H1 (cell line): Measurements from ENCODE around the gene ZNF423. TPM values are rescaled to one million over a fixed set of nuclear protein-coding genes. Genes with fewer than 3 reads are reported as not detected.

Experiments used
- CTCF ChIA-PET: fragments of 300-600 bp; sonication (Branson Sonifier 250); formaldehyde crosslinking; loops from one replicate; lab custom pipeline; 2021; ENCODE audit not compliant: partially characterized antibody; lab: Charles Lee
- POLR2A ChIA-PET: fragments of 300-600 bp; sonication (Branson Sonifier 250); formaldehyde crosslinking; loops from one replicate; lab custom pipeline; 2021; ENCODE audit warnings: inconsistent platforms; ENCODE audit not compliant: partially characterized antibody; lab: Charles Lee
- DNase-seq, 2 experiments: peaks; one replicate each; pipeline versions ENCODE4 v3.0.0 to v3.0.0-alpha.2; 2010 to 2022; ENCODE audit warnings: low spot score in 2 of 2, low read depth in 1 of 2, mixed read lengths in 1 of 2
- FAIRE-seq: peaks from 2 replicates; lab custom pipeline; 2011; peaks lifted over from hg19 to GRCh38; lab: Jason Lieb, UNC
- H2AFZ ChIP-seq: 2 replicates; pipeline ENCODE4 v1.8.1; 2012; ENCODE audit warnings: low read length, inconsistent platforms
- H2AK5ac ChIP-seq: 2 replicates; pipeline ENCODE4 v1.6.1; 2013; ENCODE audit warnings: low read depth, low read length
- H2BK120ac ChIP-seq: replicated peaks from 2 replicates; pipeline ENCODE3; 2013; ENCODE audit warnings: low read depth, low read length, inconsistent platforms
- H2BK12ac ChIP-seq: 2 replicates; pipeline ENCODE4 v1.6.1; 2013; ENCODE audit warnings: low read depth, low read length
- H2BK15ac ChIP-seq: 2 replicates; pipeline ENCODE4 v1.6.1; 2013; ENCODE audit warnings: low read length
- H2BK20ac ChIP-seq: 2 replicates; pipeline ENCODE4 v1.6.1; 2013; ENCODE audit warnings: low read length
- H2BK5ac ChIP-seq: 2 replicates; pipeline ENCODE4 v1.6.1; 2013; ENCODE audit warnings: low read depth, low read length
- H3K14ac ChIP-seq: 2 replicates; pipeline ENCODE4 v1.6.1; 2013; ENCODE audit warnings: inconsistent platforms; ENCODE audit not compliant: insufficient read length
- H3K18ac ChIP-seq: 2 replicates; pipeline ENCODE4 v1.6.1; 2013; ENCODE audit warnings: low read length; ENCODE audit errors: extremely low read depth
- H3K23ac ChIP-seq: 2 replicates; pipeline ENCODE4 v1.6.1; 2013; ENCODE audit warnings: inconsistent platforms; ENCODE audit not compliant: insufficient read length
- H3K23me2 ChIP-seq: 2 replicates; pipeline ENCODE4 v1.6.1; 2013; ENCODE audit warnings: low read depth, low read length
- H3K27ac ChIP-seq: 2 replicates; pipeline ENCODE4 v1.6.1; 2011; ENCODE audit warnings: low read depth, low read length, inconsistent platforms
- H3K27me3 ChIP-seq, 4 experiments: replicated peaks in 1 of 4; 1 replicate in 1 of 4; 2 replicates in 3 of 4; pipeline versions ENCODE4 v1.6.1 to v1.8.1; 2011 to 2013; ENCODE audit warnings: low read length in 3 of 4, mild to moderate bottlenecking in 3 of 4, inconsistent platforms in 2 of 4, mixed read lengths in 2 of 4, moderate library complexity in 1 of 4; ENCODE audit not compliant: control insufficient read depth in 3 of 4, insufficient read depth in 3 of 4; ENCODE audit errors: extremely low read depth in 1 of 4
- H3K36me3 ChIP-seq, 4 experiments: 2 replicates each; pipeline versions ENCODE4 v1.6.1 to v1.8.1; 2011 to 2013; ENCODE audit warnings: mild to moderate bottlenecking in 4 of 4, low read length in 3 of 4, moderate library complexity in 2 of 4, control low read depth in 1 of 4, inconsistent platforms in 1 of 4; ENCODE audit not compliant: insufficient read depth in 4 of 4, control insufficient read depth in 2 of 4
- H3K4ac ChIP-seq: replicated peaks from 2 replicates; pipeline ENCODE3; 2013; ENCODE audit warnings: low read length, low read depth, mixed read lengths, inconsistent platforms; ENCODE audit not compliant: insufficient read length
- H3K4me1 ChIP-seq, 4 experiments: replicated peaks in 1 of 4; 1 replicate in 1 of 4; 2 replicates in 3 of 4; pipeline versions ENCODE4 v1.6.1 to v1.8.1; 2011 to 2013; ENCODE audit warnings: low read length in 3 of 4, inconsistent platforms in 2 of 4, mixed read lengths in 1 of 4; ENCODE audit not compliant: insufficient read depth in 4 of 4, control insufficient read depth in 3 of 4
- H3K4me2 ChIP-seq, 2 experiments: 2 replicates each; pipeline versions ENCODE4 v1.6.1 to v1.8.1; 2011 to 2013; ENCODE audit warnings: low read depth in 2 of 2, low read length in 2 of 2, control low read depth in 1 of 2, inconsistent platforms in 1 of 2, mild to moderate bottlenecking in 1 of 2; ENCODE audit not compliant: insufficient read depth in 1 of 2
- H3K4me3 ChIP-seq, 4 experiments: fragments of 200-600, 300-600 bp in 1 of 4; sonication (generic), shearing (Covaris generic), sonication (Bioruptor Twin) in 1 of 4; 2 replicates each; pipeline versions ENCODE4 v1.5.1 to v1.8.1; 2011 to 2016; ENCODE audit warnings: low read length in 4 of 4, low read depth in 3 of 4, control low read depth in 2 of 4, inconsistent platforms in 2 of 4, mild to moderate bottlenecking in 2 of 4, mixed read lengths in 1 of 4, moderate library complexity in 1 of 4; ENCODE audit not compliant: insufficient read depth in 2 of 4; ENCODE audit errors: extremely low read depth in 1 of 4
- H3K56ac ChIP-seq: replicated peaks from 2 replicates; pipeline ENCODE3; 2013; ENCODE audit warnings: low read depth, mild to moderate bottlenecking, mixed read lengths, low read length, inconsistent platforms; ENCODE audit not compliant: insufficient read length
- H3K79me1 ChIP-seq: 2 replicates; pipeline ENCODE4 v1.6.1; 2013; ENCODE audit warnings: low read depth, low read length, control low read depth
- H3K79me2 ChIP-seq, 2 experiments: 2 replicates each; pipeline versions ENCODE4 v1.6.1 to v1.8.1; 2012 to 2013; ENCODE audit warnings: low read length in 2 of 2, mild to moderate bottlenecking in 2 of 2, inconsistent platforms in 1 of 2; ENCODE audit not compliant: insufficient read depth in 2 of 2, control insufficient read depth in 1 of 2
- H3K9ac ChIP-seq, 4 experiments: replicated peaks in 1 of 4; 1 replicate in 1 of 4; 2 replicates in 3 of 4; pipeline versions ENCODE4 v1.6.1 to v1.8.1; 2011 to 2013; ENCODE audit warnings: low read depth in 3 of 4, low read length in 3 of 4, control low read depth in 2 of 4, mild to moderate bottlenecking in 2 of 4, moderate library complexity in 2 of 4, inconsistent platforms in 1 of 4; ENCODE audit errors: extremely low read depth in 1 of 4
- H3K9me3 ChIP-seq, 2 experiments: 2 replicates each; pipeline versions ENCODE4 v1.6.1 to v1.8.1; 2012 to 2013; ENCODE audit warnings: mild to moderate bottlenecking in 2 of 2, moderate library complexity in 2 of 2, control low read depth in 1 of 2, inconsistent platforms in 1 of 2, low read depth in 1 of 2, low read length in 1 of 2, mixed read lengths in 1 of 2; ENCODE audit not compliant: insufficient read depth in 2 of 2
- H4K20me1 ChIP-seq, 2 experiments: replicated peaks in 1 of 2; 2 replicates each; pipeline versions ENCODE3 to v1.8.1; 2011 to 2013; ENCODE audit warnings: inconsistent platforms in 2 of 2, low read length in 2 of 2, mild to moderate bottlenecking in 1 of 2; ENCODE audit not compliant: insufficient read depth in 2 of 2, control insufficient read depth in 1 of 2
- H4K5ac ChIP-seq: 2 replicates; pipeline ENCODE4 v1.6.1; 2013; ENCODE audit warnings: low read length, low read depth, mixed read lengths, inconsistent platforms; ENCODE audit not compliant: insufficient read length
- H4K8ac ChIP-seq: 2 replicates; pipeline ENCODE4 v1.8.0; 2013; ENCODE audit warnings: mild to moderate bottlenecking, moderate library complexity, low read length, inconsistent platforms; ENCODE audit not compliant: insufficient read depth; ENCODE audit errors: extremely low read depth
- H4K91ac ChIP-seq: replicated peaks from 2 replicates; pipeline ENCODE3; 2013; ENCODE audit warnings: low read length, mixed read lengths, inconsistent platforms; ENCODE audit not compliant: insufficient read length
- BRCA1 ChIP-seq: IDR thresholded peaks from 2 replicates; pipeline ENCODE4 v1.6.1; 2012; ENCODE audit warnings: low read depth, low read length, improper control_type of control experiment
- CHD1 ChIP-seq: IDR thresholded peaks from 2 replicates; pipeline ENCODE4 v1.6.1; 2012; ENCODE audit warnings: low read depth, low read length, improper control_type of control experiment
- JUND ChIP-seq: IDR thresholded peaks from 2 replicates; pipeline ENCODE4 v1.6.1; 2011; ENCODE audit warnings: mild to moderate bottlenecking, improper control_type of control experiment, low read length
- KDM1A ChIP-seq: fragments of 200-600, 300-600 bp; sonication (generic); IDR thresholded peaks from 2 replicates; pipeline ENCODE4 v1.7.1; 2016; ENCODE audit warnings: mild to moderate bottlenecking, low read length, borderline replicate concordance
- MAFK ChIP-seq: IDR thresholded peaks from 2 replicates; pipeline ENCODE4 v1.6.1; 2012; ENCODE audit warnings: low read depth, mild to moderate bottlenecking, improper control_type of control experiment, low read length
- RNF2 ChIP-seq: fragments of 200-900, 300-1000 bp; sonication (generic); IDR thresholded peaks from 2 replicates; pipeline ENCODE4 v1.7.1; 2016; ENCODE audit warnings: borderline replicate concordance, low read depth, mild to moderate bottlenecking, antibody characterized with exemption, low read length; ENCODE audit not compliant: poor library complexity, severe bottlenecking; ENCODE audit errors: missing control alignments
- SIN3A ChIP-seq, 2 experiments: IDR thresholded peaks in 1 of 2; conservative IDR thresholded peaks in 1 of 2; 2 replicates each; pipeline ENCODE4 v1.6.1; 2011 to 2012; ENCODE audit warnings: low read length in 2 of 2, improper control_type of control experiment in 1 of 2, low read depth in 1 of 2, mild to moderate bottlenecking in 1 of 2
- SRF ChIP-seq: IDR thresholded peaks from 2 replicates; pipeline ENCODE4 v1.6.1; 2011; ENCODE audit warnings: mild to moderate bottlenecking, low read depth, low read length, moderate library complexity
- USF2 ChIP-seq: IDR thresholded peaks from 2 replicates; pipeline ENCODE4 v1.6.1; 2011; ENCODE audit warnings: low read length, improper control_type of control experiment
- WGBS, 2 experiments: shearing (Covaris generic) in 1 of 2; methylation state at CpG; one replicate each; pipeline versions ENCODE4 v1.1.6 to v1.1.7; 2013 to 2015; ENCODE audit warnings: low lambda C conversion rate in 2 of 2, mixed read lengths in 2 of 2, inconsistent platforms in 1 of 2, low coverage in 1 of 2, missing lambda C conversion rate in 1 of 2; ENCODE audit not compliant: insufficient replicate concordance in 2 of 2, insufficient coverage in 1 of 2, insufficient read length in 1 of 2; ENCODE audit errors: extremely low coverage in 1 of 2, missing lambda C conversion rate in 1 of 2; 5-methylcytosine and 5-hydroxymethylcytosine counted together
- polyA plus RNA-seq, 7 experiments: library from polyadenylated mRNA; depleted of rRNA in 3 of 7; stranded (reverse) in 5 of 7; unstranded in 2 of 7; fragments of >200 nt in 5 of 7; fragments of 200-250 nt in 2 of 7; gene quantifications; 1 replicate in 5 of 7; 2 replicates in 1 of 7; 4 replicates in 1 of 7; pipeline versions ENCODE4 v1.2.1 to v1.2.3, GENCODE V29; 2011 to 2013; ENCODE audit warnings: missing spikeins in 2 of 7, mixed read lengths in 2 of 7
- total RNA-seq: library from RNA; stranded (reverse); fragmentation: NEBNext Ultra II Directional; extraction: Animal tissue kit (Norgen Biotek cat#: 25700); gene quantifications from 2 replicates; pipeline ENCODE4 v1.2.1, GENCODE V29; 2021
- TF ChIP-seq, protein P1 (sequence below), 3 experiments: IDR thresholded peaks; 1 replicate in 2 of 3; 2 replicates in 1 of 3; pipeline versions ENCODE4 v1.5.1 to v1.6.1; 2011; ENCODE audit warnings: low read length in 3 of 3, mild to moderate bottlenecking in 3 of 3, inconsistent platforms in 2 of 3, low read depth in 1 of 3, moderate library complexity in 1 of 3; ENCODE audit not compliant: insufficient read depth in 1 of 3; ENCODE audit errors: control extremely low read depth in 1 of 3

ZNF423 gene
- total and polyA plus RNA-seq, 2 of the 8 experiments (the other 6 are each of a cell fraction or from before 2014, with no cell fraction given) = 38.2 to 52.3 TPM

GRCh38 chr16:49563666-49564065 lies 292.2 kb downstream of the ZNF423 start:
- WGBS, 2 experiments = 92% methylated on average over 2 of the region's 2 CpGs; no CpG with 5 or more reads in 1 of the 2 experiments
- Histone ChIP-seq H3K79me1 (peaks cover 2% of the 10 kb centered on the region), H3K23ac (no peak overlapping the region), H3K56ac (no peak overlapping the region), H2AK5ac (no peak overlapping the region), H4K91ac (no peak overlapping the region), H3K9me3 (no peaks in the 10 kb centered on the region), H3K18ac (no peak overlapping the region), H4K20me1 (no peaks in the 10 kb centered on the region), H3K9ac (no peak overlapping the region), H3K79me2 (no peaks in the 10 kb centered on the region), H3K27me3 (no peaks in the 10 kb centered on the region; a peak in 3 of 7 replicates), H3K36me3 (no peaks in the 10 kb centered on the region), H2BK5ac (no peak overlapping the region), H3K14ac (no peak overlapping the region), H3K27ac (no peak overlapping the region), H2BK12ac (no peak overlapping the region), H2AFZ (no peak overlapping the region), H3K4ac (no peak overlapping the region), H3K23me2 (no peaks in the 10 kb centered on the region), H2BK20ac (no peak overlapping the region), H2BK15ac (no peak overlapping the region), H2BK120ac (no peak overlapping the region), H3K4me3 (no peak overlapping the region), H3K4me1 (peaks cover 3 to 10% (median 4%) of the 10 kb centered on the region in 4 experiments), H4K5ac (no peak overlapping the region), H3K4me2 (no peak overlapping the region), H4K8ac (no peak overlapping the region; the same call in 1 of the 2 replicates)
- FAIRE-seq = no peak
- no peak for DNase-seq
- CTCF ChIA-PET = interaction anchor here (0.9 to 2.8 kb wide), 7 partner anchors 8 to 358 kb away, joined by 3 to 21 read pairs (median 3); no protein-coding TSS in a partner anchor
- POLR2A ChIA-PET = interaction anchor here (1.3 kb wide), 1 partner anchor 9 kb away, joined by 3 read pairs; no protein-coding TSS in a partner anchor
- TF ChIP-seq, protein P1, sequence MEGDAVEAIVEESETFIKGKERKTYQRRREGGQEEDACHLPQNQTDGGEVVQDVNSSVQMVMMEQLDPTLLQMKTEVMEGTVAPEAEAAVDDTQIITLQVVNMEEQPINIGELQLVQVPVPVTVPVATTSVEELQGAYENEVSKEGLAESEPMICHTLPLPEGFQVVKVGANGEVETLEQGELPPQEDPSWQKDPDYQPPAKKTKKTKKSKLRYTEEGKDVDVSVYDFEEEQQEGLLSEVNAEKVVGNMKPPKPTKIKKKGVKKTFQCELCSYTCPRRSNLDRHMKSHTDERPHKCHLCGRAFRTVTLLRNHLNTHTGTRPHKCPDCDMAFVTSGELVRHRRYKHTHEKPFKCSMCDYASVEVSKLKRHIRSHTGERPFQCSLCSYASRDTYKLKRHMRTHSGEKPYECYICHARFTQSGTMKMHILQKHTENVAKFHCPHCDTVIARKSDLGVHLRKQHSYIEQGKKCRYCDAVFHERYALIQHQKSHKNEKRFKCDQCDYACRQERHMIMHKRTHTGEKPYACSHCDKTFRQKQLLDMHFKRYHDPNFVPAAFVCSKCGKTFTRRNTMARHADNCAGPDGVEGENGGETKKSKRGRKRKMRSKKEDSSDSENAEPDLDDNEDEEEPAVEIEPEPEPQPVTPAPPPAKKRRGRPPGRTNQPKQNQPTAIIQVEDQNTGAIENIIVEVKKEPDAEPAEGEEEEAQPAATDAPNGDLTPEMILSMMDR (IDR thresholded peaks at IDR 0.05; ENCODE audit: control extremely low read depth in 1 of 3, insufficient read depth in 1 of 3, low read depth in 1 of 3, low read length in 3 of 3) = no peak
- TF ChIP-seq SRF (no peak), RNF2 (no peak), MAFK (no peak), USF2 (no peak), JUND (no peak), KDM1A (no peak), CHD1 (no peak), SIN3A (conservative IDR thresholded peaks at IDR 0.05 in 1 of 2, IDR thresholded peaks at IDR 0.05 in 1 of 2; ENCODE audit: low read depth in 1 of 2, low read length in 2 of 2) (no peak), BRCA1 (no peak)
